Muscle of leg (tissue), 11 donors: Measurements from ENCODE around the gene H6PD. TPM values are rescaled to one million over a fixed set of nuclear protein-coding genes. Genes with fewer than 3 reads are reported as not detected.

Source experiments
- DNase-seq: peaks from one replicate; pipeline ENCODE4 v3.0.0; 2013
- H3K27ac ChIP-seq: one replicate; pipeline ENCODE4 v1.5.1; 2013; ENCODE audit warnings: mild to moderate bottlenecking, low read length, control low read depth
- H3K27me3 ChIP-seq: one replicate; pipeline ENCODE4 v1.6.1; 2013; ENCODE audit warnings: low read length; ENCODE audit not compliant: control insufficient read depth, insufficient read depth
- H3K36me3 ChIP-seq: one replicate; pipeline ENCODE4 v1.6.1; 2013; ENCODE audit warnings: low read length; ENCODE audit not compliant: control insufficient read depth, insufficient read depth
- H3K4me1 ChIP-seq: one replicate; pipeline ENCODE4 v1.6.1; 2013; ENCODE audit warnings: low read length; ENCODE audit not compliant: control insufficient read depth, insufficient read depth
- H3K4me3 ChIP-seq: one replicate; pipeline ENCODE4 v1.5.1; 2013; ENCODE audit warnings: low read length, control low read depth
- H3K9me3 ChIP-seq: replicated peaks from 2 replicates; pipeline ENCODE4 v1.6.1; 2013; ENCODE audit warnings: low read depth, low read length; ENCODE audit not compliant: control insufficient read depth
- WGBS: methylation state at CpG from one replicate; pipeline ENCODE4 v1.1.5; 2013; ENCODE audit warnings: missing lambda C conversion rate; ENCODE audit not compliant: insufficient coverage; 5-methylcytosine and 5-hydroxymethylcytosine counted together
- polyA plus RNA-seq, 8 donors: library from polyadenylated mRNA; unstranded; fragments of 120-200 nt; gene quantifications; one replicate each; pipeline versions ENCODE4 v1.2.1 to v1.2.3, GENCODE V29; 2013; ENCODE audit warnings: inconsistent platforms in 1 of 8, low replicate concordance in 1 of 8; ENCODE audit not compliant: insufficient read length in 8 of 8, insufficient read depth in 1 of 8
- total RNA-seq: library from RNA; stranded (reverse); fragments of 120-200 nt; gene quantifications from one replicate; pipeline ENCODE4 v1.2.4, GENCODE V29; 2013

The H6PD gene
- total and polyA plus RNA-seq, 9 donors: 24.1 to 49.1 (median 36.5) TPM

- peaks cover 53% of the 10 kb centered on the region for H3K27me3 ChIP-seq
- 68% methylated on average over 4 of the region's 7 CpGs for WGBS
- H3K4me1 ChIP-seq: peaks cover 14% of the 10 kb centered on the region
Observed at GRCh38 chr1:9204156-9204720, 30.3 kb upstream of the H6PD start.

GRCh38 chr1:9207086-9207485 is 27.5 kb upstream of the H6PD start:
- no peak for DNase-seq
- Histone ChIP-seq H3K4me1 (peaks cover 8% of the 10 kb centered on the region), H3K36me3 (no peaks in the 10 kb centered on the region), H3K4me3 (no peak overlapping the region), H3K27me3 (peaks cover 27% of the 10 kb centered on the region), H3K27ac (no peak overlapping the region), H3K9me3 (no peaks in the 10 kb centered on the region)
- 79% methylated on average over 3 of the region's 5 CpGs for WGBS

More at GRCh38 chr1:9204156-9204720, 30.3 kb upstream of the H6PD start:
- Histone ChIP-seq H3K36me3 (no peaks in the 10 kb centered on the region), H3K27ac (no peak overlapping the region), H3K9me3 (no peaks in the 10 kb centered on the region), H3K4me3 (no peak overlapping the region)
- no peak for DNase-seq

- Histone ChIP-seq H3K4me1 (peaks cover 4% of the 10 kb centered on the region), H3K27ac (no peak overlapping the region), H3K36me3 (no peaks in the 10 kb centered on the region), H3K4me3 (no peak overlapping the region), H3K9me3 (no peaks in the 10 kb centered on the region), H3K27me3 (peaks cover 21% of the 10 kb centered on the region)
- DNase-seq: no peak
- WGBS: 100% methylated on average over 1 of the region's 5 CpGs
Observed at GRCh38 chr1:9207715-9208114, 26.9 kb upstream of the H6PD start.

- 50% methylated on average over 6 of the region's 13 CpGs for WGBS
Observed at GRCh38 chr1:9211291-9211811, 23.2 kb upstream of the H6PD start.

GRCh38 chr1:9212735-9213134 is 21.8 kb upstream of the H6PD start:
- Histone ChIP-seq H3K4me1 (peaks cover 4% of the 10 kb centered on the region), H3K9me3 (no peaks in the 10 kb centered on the region), H3K36me3 (no peaks in the 10 kb centered on the region), H3K4me3 (no peak overlapping the region), H3K27ac (no peak overlapping the region), H3K27me3 (peaks cover 3% of the 10 kb centered on the region)
- no peak for DNase-seq
- no CpG with 5 or more reads among the region's 3 CpGs for WGBS

More at GRCh38 chr1:9211291-9211811, 23.2 kb upstream of the H6PD start:
- peak overlapping the region; percentile 20 for H3K27ac ChIP-seq
- peaks cover 4% of the 10 kb centered on the region for H3K4me1 ChIP-seq
- no peak overlapping the region for H3K4me3 ChIP-seq
- DNase-seq: no peak
- no peaks in the 10 kb centered on the region for H3K36me3 ChIP-seq
- peaks cover 5% of the 10 kb centered on the region for H3K27me3 ChIP-seq
- H3K9me3 ChIP-seq: no peaks in the 10 kb centered on the region

GRCh38 chr1:9213956-9214355 is 20.6 kb upstream of the H6PD start:
- no peak for DNase-seq
- H3K4me1 ChIP-seq: peaks cover 4% of the 10 kb centered on the region
- H3K9me3 ChIP-seq: no peaks in the 10 kb centered on the region
- H3K36me3 ChIP-seq: no peaks in the 10 kb centered on the region
- no peak overlapping the region for H3K27ac ChIP-seq
- 83% methylated on average over 6 of the region's 10 CpGs for WGBS
- H3K4me3 ChIP-seq: no peak overlapping the region
- peaks cover 3% of the 10 kb centered on the region for H3K27me3 ChIP-seq

GRCh38 chr1:9218917-9219316 is 15.7 kb upstream of the H6PD start:
- Histone ChIP-seq H3K27me3 (no peaks in the 10 kb centered on the region), H3K27ac (no peak overlapping the region), H3K4me1 (no peaks in the 10 kb centered on the region), H3K9me3 (no peaks in the 10 kb centered on the region), H3K36me3 (no peaks in the 10 kb centered on the region), H3K4me3 (no peak overlapping the region)
- no CpG with 5 or more reads among the region's 5 CpGs for WGBS
- DNase-seq: no peak

GRCh38 chr1:9222846-9223625 is 11.5 kb upstream of the H6PD start:
- Histone ChIP-seq H3K4me3 (no peak overlapping the region), H3K9me3 (no peaks in the 10 kb centered on the region), H3K4me1 (no peaks in the 10 kb centered on the region), H3K27ac (no peak overlapping the region), H3K36me3 (no peaks in the 10 kb centered on the region), H3K27me3 (no peaks in the 10 kb centered on the region)
- no peak for DNase-seq
- 89% methylated on average over 14 of the region's 14 CpGs for WGBS

GRCh38 chr1:9224664-9225410 is 9.7 kb upstream of the H6PD start:
- WGBS: 84% methylated on average over 9 of the region's 10 CpGs
- Histone ChIP-seq H3K9me3 (no peaks in the 10 kb centered on the region), H3K27me3 (no peaks in the 10 kb centered on the region), H3K4me1 (no peaks in the 10 kb centered on the region), H3K4me3 (no peak overlapping the region), H3K36me3 (no peaks in the 10 kb centered on the region), H3K27ac (no peak overlapping the region)
- no peak for DNase-seq

- no peaks in the 10 kb centered on the region for H3K27me3 ChIP-seq
- no peaks in the 10 kb centered on the region for H3K36me3 ChIP-seq
- no peak overlapping the region for H3K27ac ChIP-seq
- H3K4me3 ChIP-seq: no peak overlapping the region
- DNase-seq: no peak
- no peaks in the 10 kb centered on the region for H3K4me1 ChIP-seq
- 36% methylated on average over 4 of the region's 5 CpGs for WGBS
- H3K9me3 ChIP-seq: no peaks in the 10 kb centered on the region
Observed at GRCh38 chr1:9225411-9225785, 9.2 kb upstream of the H6PD start.
